ENCODE data around the gene MAP6D1.

Gene MAP6D1

DNA sequence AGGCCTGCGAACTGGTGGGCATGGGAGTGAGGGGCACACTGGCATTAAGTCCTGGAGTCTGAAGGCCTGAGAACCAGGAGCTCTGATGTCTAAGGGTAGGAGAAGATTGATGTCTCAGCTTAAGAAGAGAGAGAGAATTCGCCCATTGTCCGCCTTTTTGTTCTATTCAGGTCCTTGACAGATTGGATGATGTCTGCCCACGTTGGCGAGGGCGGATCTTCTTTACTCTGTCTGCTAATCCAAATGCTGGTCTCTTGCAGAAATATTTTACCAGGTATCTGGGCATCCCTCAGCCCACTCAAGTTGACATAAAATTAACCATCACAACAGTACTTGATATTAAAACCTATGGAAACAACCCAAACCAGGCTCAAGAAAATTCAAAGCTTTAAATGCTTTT lies 44.1 kb downstream of the MAP6D1 start:
- no peak for TF ChIP-seq TOX (CRISPR knock-in tag; IDR thresholded peaks at IDR 0.05; ENCODE audit: borderline replicate concordance)
- TF ChIP-seq, protein P1, sequence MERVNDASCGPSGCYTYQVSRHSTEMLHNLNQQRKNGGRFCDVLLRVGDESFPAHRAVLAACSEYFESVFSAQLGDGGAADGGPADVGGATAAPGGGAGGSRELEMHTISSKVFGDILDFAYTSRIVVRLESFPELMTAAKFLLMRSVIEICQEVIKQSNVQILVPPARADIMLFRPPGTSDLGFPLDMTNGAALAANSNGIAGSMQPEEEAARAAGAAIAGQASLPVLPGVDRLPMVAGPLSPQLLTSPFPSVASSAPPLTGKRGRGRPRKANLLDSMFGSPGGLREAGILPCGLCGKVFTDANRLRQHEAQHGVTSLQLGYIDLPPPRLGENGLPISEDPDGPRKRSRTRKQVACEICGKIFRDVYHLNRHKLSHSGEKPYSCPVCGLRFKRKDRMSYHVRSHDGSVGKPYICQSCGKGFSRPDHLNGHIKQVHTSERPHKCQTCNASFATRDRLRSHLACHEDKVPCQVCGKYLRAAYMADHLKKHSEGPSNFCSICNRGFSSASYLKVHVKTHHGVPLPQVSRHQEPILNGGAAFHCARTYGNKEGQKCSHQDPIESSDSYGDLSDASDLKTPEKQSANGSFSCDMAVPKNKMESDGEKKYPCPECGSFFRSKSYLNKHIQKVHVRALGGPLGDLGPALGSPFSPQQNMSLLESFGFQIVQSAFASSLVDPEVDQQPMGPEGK (CRISPR knock-in tag; IDR thresholded peaks at IDR 0.05; ENCODE audit: borderline replicate concordance): no peak
- no peak for TF ChIP-seq CSRNP3 (CRISPR knock-in tag; IDR thresholded peaks at IDR 0.05)
- TF ChIP-seq ZNF70 (CRISPR knock-in tag; IDR thresholded peaks at IDR 0.05): no peak
- no peak for TF ChIP-seq ZNF565 (CRISPR knock-in tag; conservative IDR thresholded peaks at IDR 0.05; ENCODE audit: low read depth)
- TF ChIP-seq, protein P2, sequence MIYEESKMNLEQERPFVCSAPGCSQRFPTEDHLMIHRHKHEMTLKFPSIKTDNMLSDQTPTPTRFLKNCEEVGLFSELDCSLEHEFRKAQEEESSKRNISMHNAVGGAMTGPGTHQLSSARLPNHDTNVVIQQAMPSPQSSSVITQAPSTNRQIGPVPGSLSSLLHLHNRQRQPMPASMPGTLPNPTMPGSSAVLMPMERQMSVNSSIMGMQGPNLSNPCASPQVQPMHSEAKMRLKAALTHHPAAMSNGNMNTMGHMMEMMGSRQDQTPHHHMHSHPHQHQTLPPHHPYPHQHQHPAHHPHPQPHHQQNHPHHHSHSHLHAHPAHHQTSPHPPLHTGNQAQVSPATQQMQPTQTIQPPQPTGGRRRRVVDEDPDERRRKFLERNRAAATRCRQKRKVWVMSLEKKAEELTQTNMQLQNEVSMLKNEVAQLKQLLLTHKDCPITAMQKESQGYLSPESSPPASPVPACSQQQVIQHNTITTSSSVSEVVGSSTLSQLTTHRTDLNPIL (CRISPR knock-in tag; IDR thresholded peaks at IDR 0.05; ENCODE audit: low read depth): no peak
- no peak for TF ChIP-seq ZFP30 (CRISPR knock-in tag; IDR thresholded peaks at IDR 0.05)

GRCh38 chr3:183779896-183780465 lies 45.4 kb downstream of the MAP6D1 start:
- ATAC-seq: no peak
- TF ChIP-seq CSRNP3 (CRISPR knock-in tag; IDR thresholded peaks at IDR 0.05) (no peak), POU6F1 (CRISPR knock-in tag; IDR thresholded peaks at IDR 0.05; ENCODE audit: borderline replicate concordance, low read depth) (no peak), CSDC2 (CRISPR knock-in tag; IDR thresholded peaks at IDR 0.05) (no peak), RARB (CRISPR knock-in tag; IDR thresholded peaks at IDR 0.05) (no peak), ZFP30 (CRISPR knock-in tag; IDR thresholded peaks at IDR 0.05) (no peak)
- TF ChIP-seq, protein P2 (CRISPR knock-in tag; IDR thresholded peaks at IDR 0.05; ENCODE audit: low read depth): no peak

More for the DNA sequence above, 44.1 kb downstream of the MAP6D1 start:
- no peak for ATAC-seq

DNA sequence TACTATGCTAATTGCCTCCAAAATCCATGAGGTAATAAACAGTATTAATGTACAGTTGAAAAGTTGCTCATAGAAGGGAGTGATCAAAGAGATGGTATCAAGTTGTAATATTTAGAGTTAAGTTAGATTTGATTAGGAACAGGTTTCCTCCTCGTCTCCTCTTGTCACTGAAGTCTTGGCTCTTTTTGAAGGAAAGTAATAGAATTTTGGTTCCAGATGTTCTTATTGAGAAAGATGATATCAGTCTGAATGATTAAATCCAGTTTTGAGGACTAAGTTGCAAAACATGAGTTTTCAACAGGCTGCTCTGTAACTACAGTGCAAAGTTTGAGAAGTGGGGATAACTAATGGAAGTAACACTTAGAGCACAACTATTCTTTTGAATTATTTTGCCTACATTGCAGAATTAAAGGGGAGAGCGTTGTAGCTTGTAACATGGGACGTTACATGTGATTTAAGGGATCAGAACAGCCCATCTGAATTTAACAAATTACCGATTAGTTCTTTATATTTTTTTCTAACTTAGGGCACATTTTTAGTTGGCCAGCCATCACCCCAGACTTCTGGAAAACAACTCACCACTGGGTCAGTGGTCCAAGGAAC lies 48.3 kb downstream of the MAP6D1 start:
- ATAC-seq: no peak
- TF ChIP-seq BACH2 (CRISPR knock-in tag; IDR thresholded peaks at IDR 0.05; ENCODE audit: borderline replicate concordance) (no peak), GLIS3 (CRISPR knock-in tag; IDR thresholded peaks at IDR 0.05) (no peak), ZFP30 (CRISPR knock-in tag; IDR thresholded peaks at IDR 0.05) (no peak), ISL1 (CRISPR knock-in tag; IDR thresholded peaks at IDR 0.05) (no peak), TCF4 (CRISPR knock-in tag; IDR thresholded peaks at IDR 0.05; ENCODE audit: borderline replicate concordance) (no peak), ESRRG (CRISPR knock-in tag; IDR thresholded peaks at IDR 0.05) (no peak), POU6F1 (CRISPR knock-in tag; IDR thresholded peaks at IDR 0.05; ENCODE audit: borderline replicate concordance, low read depth) (no peak), TSHZ2 (CRISPR knock-in tag; IDR thresholded peaks at IDR 0.05) (no peak), TOX (CRISPR knock-in tag; IDR thresholded peaks at IDR 0.05; ENCODE audit: borderline replicate concordance) (no peak), ZFP3 (CRISPR knock-in tag; IDR thresholded peaks at IDR 0.05) (no peak), PPARA (CRISPR knock-in tag; IDR thresholded peaks at IDR 0.05; ENCODE audit: borderline replicate concordance) (no peak), OSR1 (CRISPR knock-in tag; IDR thresholded peaks at IDR 0.05) (no peak), ZNF565 (CRISPR knock-in tag; conservative IDR thresholded peaks at IDR 0.05; ENCODE audit: low read depth) (no peak), ZNF70 (CRISPR knock-in tag; IDR thresholded peaks at IDR 0.05) (no peak), ZNF8 (CRISPR knock-in tag; IDR thresholded peaks at IDR 0.05) (no peak)
- TF ChIP-seq, protein P1 (CRISPR knock-in tag; IDR thresholded peaks at IDR 0.05; ENCODE audit: borderline replicate concordance): no peak
